Kidney (tissue), 14 donors: ENCODE results near the gene SAMD7. TPM values are rescaled to one million over a fixed set of nuclear protein-coding genes. Genes with fewer than 3 reads are reported as not detected.

Experiments
- DNase-seq, 5 donors: peaks; one replicate each; pipeline ENCODE4 v3.0.0-alpha.2; 2013 to 2020
- FAIRE-seq: peaks from 2 replicates; lab custom pipeline; 2012; peaks lifted over from hg19 to GRCh38; lab: Jason Lieb, UNC
- H3K27ac ChIP-seq, 2 donors: one replicate each; pipeline ENCODE4 v1.7.0; 2013; ENCODE audit warnings: low read depth in 2 of 2, low read length in 2 of 2, inconsistent platforms in 1 of 2
- H3K27me3 ChIP-seq: one replicate; pipeline ENCODE4 v1.7.1; 2013; ENCODE audit warnings: low read length, inconsistent platforms; ENCODE audit not compliant: control insufficient read depth, insufficient read depth
- H3K36me3 ChIP-seq, 3 donors: one replicate each; pipeline versions ENCODE4 v1.7.0 to v1.7.1; 2013; ENCODE audit warnings: low read length in 3 of 3, control low read depth in 1 of 3, inconsistent platforms in 1 of 3; ENCODE audit not compliant: insufficient read depth in 3 of 3, control insufficient read depth in 2 of 3
- H3K4me1 ChIP-seq, 3 donors: one replicate each; pipeline versions ENCODE4 v1.7.0 to v1.7.1; 2013; ENCODE audit warnings: low read length in 3 of 3, inconsistent platforms in 1 of 3, low read depth in 1 of 3; ENCODE audit not compliant: control insufficient read depth in 2 of 3, insufficient read depth in 2 of 3
- H3K4me3 ChIP-seq, 3 donors: one replicate each; pipeline versions ENCODE4 v1.7.0 to v1.8.1; 2013; ENCODE audit warnings: low read length in 3 of 3, control low read depth in 1 of 3, inconsistent platforms in 1 of 3
- H3K9ac ChIP-seq, 3 donors: one replicate each; pipeline versions ENCODE4 v1.7.0 to v1.7.1; 2013; ENCODE audit warnings: low read length in 3 of 3, control low read depth in 1 of 3, inconsistent platforms in 1 of 3
- H3K9me3 ChIP-seq, 3 donors: one replicate each; pipeline versions ENCODE4 v1.7.0 to v1.7.1; 2013; ENCODE audit warnings: low read length in 3 of 3, control low read depth in 1 of 3, inconsistent platforms in 1 of 3; ENCODE audit not compliant: control insufficient read depth in 2 of 3, insufficient read depth in 1 of 3
- CTCF ChIP-seq: IDR thresholded peaks from 3 replicates; pipeline ENCODE4 v1.5.1; 2012; ENCODE audit warnings: mild to moderate bottlenecking, moderate library complexity, borderline replicate concordance; ENCODE audit not compliant: insufficient read depth; ENCODE audit errors: extremely low read depth
- intact Hi-C: fragments of 100-400 bp; cut with DNase I; formaldehyde crosslinking; loops from one replicate; pipeline ENCODE4 v1.11.1; 2022
- polyA plus RNA-seq: library from polyadenylated mRNA; stranded (reverse); fragments of 350-450 nt; fragmentation: Illumina TruSeq; extraction: RNeasy Lipid Tissue Mini Kit (QIAGEN cat#74804); gene quantifications from one replicate; pipeline ENCODE4 v1.2.3, GENCODE V29; 2014; ENCODE audit warnings: low read depth, low replicate concordance; ENCODE audit not compliant: insufficient read depth
- total RNA-seq: library from RNA; stranded (reverse); fragmentation: NEBNext Ultra II Directional; extraction: Animal tissue kit (Norgen Biotek cat#: 25700); gene quantifications from one replicate; pipeline ENCODE4 v1.2.1, GENCODE V29; 2021
- donor health status: control.
- donor health status: control.
- donor health status: control.
- donor health status: control.
- donor health status: control.
- donor health status: DM: yes; HTN: yes; CAD: no.
- donor health status: Normal renal cell carcinoma (clear cell type).

Gene SAMD7
- total and polyA plus RNA-seq, 2 donors from 2014 or later = not detected

GRCh38 chr3:169939320-169939719 is 27.9 kb downstream of the SAMD7 start:
- TF ChIP-seq CTCF = no peak
- Histone ChIP-seq H3K4me3 (no peak overlapping the region), H3K36me3 (no peaks in the 10 kb centered on the region), H3K27me3 (no peaks in the 10 kb centered on the region), H3K9ac (no peak overlapping the region), H3K27ac (no peak overlapping the region), H3K9me3 (no peaks in the 10 kb centered on the region), H3K4me1 (no peaks in the 10 kb centered on the region)
- intact Hi-C loops = no loop called here
- FAIRE-seq = no peak
- DNase-seq = no peak

- Histone ChIP-seq H3K9ac (no peak overlapping the region), H3K9me3 (no peaks in the 10 kb centered on the region), H3K4me1 (no peaks in the 10 kb centered on the region), H3K4me3 (no peak overlapping the region), H3K36me3 (no peaks in the 10 kb centered on the region), H3K27me3 (no peaks in the 10 kb centered on the region), H3K27ac (no peak overlapping the region)
- no peak for TF ChIP-seq CTCF
- DNase-seq (no peak), FAIRE-seq (no peak)
- intact Hi-C loops = no loop called here
Observed at GRCh38 chr3:169939751-169940150, 28.4 kb downstream of the SAMD7 start.

GRCh38 chr3:169940470-169941181 is 29.3 kb downstream of the SAMD7 start:
- Histone ChIP-seq H3K36me3 (no peaks in the 10 kb centered on the region), H3K27ac (no peak overlapping the region), H3K4me1 (no peaks in the 10 kb centered on the region), H3K27me3 (no peaks in the 10 kb centered on the region), H3K9ac (no peak overlapping the region), H3K4me3 (no peak overlapping the region), H3K9me3 (no peaks in the 10 kb centered on the region)
- DNase-seq (peak in 2 of 5 donors; percentile 31 to 45), FAIRE-seq (no peak)
- no peak for TF ChIP-seq CTCF
- intact Hi-C loops = no loop called here
